ENCODE results near the gene B3GALT6.

Gene B3GALT6

GRCh38 chr1:1216770-1217620 lies 15.0 kb upstream of the B3GALT6 start:
- peak; percentile 67 for DNase-seq

DNA sequence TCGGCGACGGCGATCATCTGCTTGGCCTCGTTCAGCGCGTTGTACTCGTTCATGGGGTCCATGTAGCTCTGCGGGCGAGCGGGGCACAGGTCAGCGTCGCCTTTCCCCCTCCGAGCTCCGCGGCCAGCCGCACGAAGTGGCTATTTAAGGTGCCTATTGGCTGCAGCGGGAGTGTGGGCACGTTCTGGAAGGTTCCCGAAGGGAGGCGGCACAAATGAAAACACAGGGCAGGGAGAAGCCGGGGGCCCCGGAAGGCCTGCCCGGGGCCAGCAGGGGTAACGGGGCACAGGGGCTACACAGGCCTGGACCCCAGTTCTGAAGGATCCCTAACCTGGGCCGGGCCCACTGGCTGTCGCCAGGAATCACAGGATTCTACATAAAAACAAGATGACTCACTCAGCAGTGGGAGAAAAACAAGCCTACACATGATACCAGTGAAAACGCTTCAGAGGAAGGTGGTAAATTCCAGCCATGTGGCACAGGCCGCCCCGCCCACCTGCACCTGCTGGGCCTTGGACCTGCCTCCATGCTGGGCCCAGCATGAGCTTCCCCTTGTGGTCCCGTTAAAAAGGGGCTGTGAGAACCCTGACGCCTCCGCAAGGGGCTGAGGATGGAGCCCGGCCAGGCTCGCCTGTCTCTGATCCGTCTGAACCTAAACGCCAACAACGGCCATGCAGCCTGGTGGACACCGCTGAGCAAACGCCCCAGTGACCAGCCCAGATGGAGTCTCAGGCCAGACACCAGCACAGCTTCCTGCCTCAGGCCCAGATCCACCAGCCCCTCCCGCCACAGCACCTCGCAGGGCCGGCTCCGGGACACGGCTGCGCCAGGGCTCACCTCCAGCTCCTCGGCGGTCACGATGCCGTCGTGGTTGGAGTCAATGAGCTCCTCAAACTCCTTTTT lies 14.2 kb upstream of the B3GALT6 start:
- DNase-seq, result no peak

- DNase-seq, result no peak
Observed at GRCh38 chr1:1218524-1219200, 13.4 kb upstream of the B3GALT6 start.

GRCh38 chr1:1219341-1219740 lies 12.7 kb upstream of the B3GALT6 start:
- DNase-seq, result peak; percentile 53

DNA sequence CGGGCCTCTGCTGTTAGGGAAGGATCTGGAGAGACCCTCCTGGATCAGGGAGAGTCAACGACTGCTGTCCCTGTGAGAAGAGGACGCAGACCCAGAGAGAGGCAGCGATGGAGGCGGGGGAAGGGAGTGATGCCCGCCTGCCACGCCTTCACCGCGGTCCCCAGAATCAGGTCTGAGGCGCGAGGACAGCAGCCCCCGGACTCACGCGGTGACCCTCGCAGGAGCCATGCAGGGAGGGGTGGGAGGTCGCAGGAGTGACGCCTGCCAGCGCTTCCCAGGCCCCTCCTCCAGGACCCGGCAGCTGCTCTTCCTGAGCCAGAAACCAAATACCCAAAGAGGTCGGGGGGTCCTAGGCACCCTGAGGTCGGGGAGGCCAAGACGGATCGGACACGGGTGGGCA lies 11.8 kb upstream of the B3GALT6 start:
- DNase-seq, result no peak

DNA sequence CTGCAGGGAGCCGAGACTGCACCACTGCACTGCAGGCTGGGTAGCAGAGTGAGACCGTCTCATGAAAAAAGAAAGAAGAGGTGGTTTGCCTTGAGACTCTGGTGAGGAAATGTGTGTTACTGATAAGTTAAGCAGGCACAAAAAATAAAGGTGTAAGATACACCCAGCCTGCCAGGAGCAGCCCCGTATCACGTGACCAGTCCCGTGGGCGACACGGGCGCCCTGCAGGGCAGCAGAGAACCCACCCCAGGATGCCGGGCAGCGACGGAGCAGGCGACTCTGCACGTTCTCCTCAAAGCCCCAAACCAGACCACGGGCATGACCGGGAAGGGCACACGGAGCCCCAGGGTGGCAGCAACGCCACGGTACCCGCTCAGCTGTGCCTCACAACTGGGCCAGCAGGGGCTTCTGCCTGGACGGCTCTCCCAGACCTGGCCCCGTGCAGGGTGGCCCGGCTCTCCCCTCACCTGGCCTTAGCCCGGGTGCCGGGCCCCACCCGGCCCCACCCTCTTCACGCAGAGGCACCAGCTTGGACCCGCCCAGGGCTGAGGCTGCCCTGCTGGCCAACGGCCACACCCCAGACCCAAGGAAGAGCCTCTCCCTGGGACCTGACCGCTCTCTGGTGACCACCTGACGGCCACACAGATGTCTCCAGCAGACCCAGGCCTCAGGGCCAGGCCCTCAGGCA lies 10.0 kb upstream of the B3GALT6 start:
- DNase-seq, result no peak

- no peak for DNase-seq
Observed at GRCh38 chr1:1222575-1223225, 9.3 kb upstream of the B3GALT6 start.

DNA sequence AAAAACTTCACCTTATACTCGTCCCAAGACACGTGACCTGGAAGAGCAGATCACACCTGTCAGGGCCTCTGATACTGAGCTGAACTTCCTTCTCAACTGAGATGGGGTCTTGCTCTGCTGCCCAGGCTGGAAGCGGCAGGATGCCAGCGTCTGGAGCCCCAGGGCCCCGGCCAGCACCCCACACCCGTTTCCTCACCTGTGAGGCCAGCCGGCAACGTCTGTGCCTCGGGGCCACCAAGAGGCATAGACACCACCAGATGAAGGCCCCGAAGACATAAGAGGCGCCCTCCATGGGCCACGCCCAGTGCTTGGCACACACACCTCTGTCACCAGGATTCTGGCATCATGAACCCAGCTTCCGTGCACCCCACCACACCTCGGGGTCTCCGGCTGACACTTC lies 8.7 kb upstream of the B3GALT6 start:
- no peak for DNase-seq

DNA sequence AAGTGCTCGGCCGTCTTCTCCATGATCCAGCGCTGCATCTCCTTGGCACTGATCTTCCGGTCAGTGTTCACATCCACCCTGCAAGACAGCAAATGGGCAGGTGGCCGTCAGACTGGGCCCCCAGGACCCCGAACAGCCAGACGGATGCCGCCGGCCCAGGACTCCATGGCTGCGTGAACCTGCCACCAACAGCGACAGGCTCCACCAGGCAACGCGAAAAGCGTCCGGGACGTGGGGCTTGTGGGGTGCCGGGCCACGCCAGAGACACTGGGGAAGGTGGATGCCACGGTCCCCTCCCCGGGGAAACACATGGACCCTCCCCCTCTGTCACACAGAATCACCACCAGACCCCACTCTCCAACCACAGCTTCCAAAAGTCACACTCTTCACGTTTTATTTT lies 8.1 kb upstream of the B3GALT6 start:
- no peak for DNase-seq

DNA sequence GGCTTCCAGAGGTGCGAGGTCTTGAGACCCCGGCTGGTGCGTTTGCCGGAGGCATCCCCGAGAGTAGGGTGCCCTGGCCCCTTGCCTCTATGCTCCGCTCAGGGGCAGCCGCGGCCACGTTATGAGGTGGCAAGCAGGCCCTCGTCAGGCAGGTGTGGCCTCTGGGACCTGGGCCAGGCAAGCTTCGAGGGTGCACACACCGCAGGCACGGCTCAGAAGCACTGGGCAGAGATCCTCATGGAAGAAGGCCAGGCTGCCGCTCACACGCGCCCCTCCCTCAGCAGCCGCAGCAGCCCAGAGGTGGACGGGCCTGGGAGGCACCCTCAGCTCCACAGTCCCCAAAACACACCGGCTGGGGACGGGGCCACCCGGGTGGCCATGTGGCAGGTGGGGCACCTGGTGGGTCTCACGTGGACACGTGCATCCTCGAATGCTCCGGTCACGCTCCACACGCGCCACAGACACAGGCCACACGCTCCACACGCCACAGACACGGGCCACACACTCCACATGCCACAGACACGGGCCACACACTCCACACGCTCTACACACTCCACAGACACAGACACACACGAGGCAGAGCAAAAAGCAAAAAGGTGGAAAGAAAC lies 6.7 kb upstream of the B3GALT6 start:
- no peak for DNase-seq

- no peak for DNase-seq
Observed at GRCh38 chr1:1225913-1226312, 6.1 kb upstream of the B3GALT6 start.

- DNase-seq, result no peak
Observed at GRCh38 chr1:1226566-1227362, 5.3 kb upstream of the B3GALT6 start.

DNA sequence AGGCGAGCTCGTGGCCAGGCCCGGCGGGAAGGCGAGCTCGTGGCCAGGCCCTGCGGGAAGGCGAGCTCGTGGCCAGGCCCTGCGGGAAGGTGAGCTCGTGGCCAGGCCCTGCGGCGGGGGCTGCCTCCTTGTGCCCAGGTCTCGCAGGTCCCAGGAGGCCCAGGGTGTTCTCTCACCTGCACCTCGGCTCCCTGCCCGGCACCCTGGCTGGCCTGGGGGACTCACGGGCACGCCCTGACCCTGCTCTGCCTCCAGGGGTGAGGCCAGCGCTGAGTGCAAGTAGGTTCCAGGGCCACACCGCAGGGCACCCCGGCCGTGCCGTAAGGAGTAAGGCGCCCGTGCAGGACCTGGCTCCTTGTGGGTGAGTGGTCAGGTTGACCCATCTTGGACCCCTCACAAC lies 4.7 kb upstream of the B3GALT6 start:
- DNase-seq, result no peak

GRCh38 chr1:1228187-1228586 lies 3.9 kb upstream of the B3GALT6 start:
- DNase-seq, result no peak

DNA sequence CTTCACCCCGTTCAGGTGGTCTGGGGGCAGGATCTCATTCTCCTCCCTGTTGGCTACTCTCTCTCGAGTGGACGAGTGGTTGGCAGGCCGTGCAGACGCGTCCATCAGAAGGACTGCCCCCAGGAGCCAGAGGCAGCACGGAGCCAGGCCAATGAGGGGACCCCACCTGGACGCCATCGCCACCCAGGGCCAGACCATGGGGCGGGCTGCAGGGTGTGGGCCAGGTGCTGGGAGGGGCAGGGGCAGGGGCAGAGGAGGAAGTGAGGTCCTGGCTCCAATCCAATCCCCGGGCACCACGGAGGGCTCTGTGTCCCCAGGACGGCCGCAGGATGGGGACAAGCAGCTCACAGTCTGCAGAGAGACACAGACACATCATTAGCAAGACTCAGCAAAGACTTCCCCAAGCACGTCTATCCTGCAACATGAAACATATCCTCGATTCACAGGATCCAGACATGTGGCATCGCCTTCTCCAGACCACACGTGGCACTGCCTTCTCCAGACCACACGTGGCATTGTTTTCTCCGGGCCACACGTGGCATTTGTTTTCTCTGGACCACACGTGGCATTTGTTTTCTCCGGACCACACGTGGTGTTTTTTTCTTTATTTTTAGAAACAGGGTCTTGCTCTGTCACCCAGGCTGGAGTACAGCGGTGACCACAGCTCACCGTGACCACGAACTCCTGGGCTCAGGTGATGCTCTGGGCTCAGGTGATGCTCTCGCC lies 3.3 kb upstream of the B3GALT6 start:
- DNase-seq, result no peak

DNA sequence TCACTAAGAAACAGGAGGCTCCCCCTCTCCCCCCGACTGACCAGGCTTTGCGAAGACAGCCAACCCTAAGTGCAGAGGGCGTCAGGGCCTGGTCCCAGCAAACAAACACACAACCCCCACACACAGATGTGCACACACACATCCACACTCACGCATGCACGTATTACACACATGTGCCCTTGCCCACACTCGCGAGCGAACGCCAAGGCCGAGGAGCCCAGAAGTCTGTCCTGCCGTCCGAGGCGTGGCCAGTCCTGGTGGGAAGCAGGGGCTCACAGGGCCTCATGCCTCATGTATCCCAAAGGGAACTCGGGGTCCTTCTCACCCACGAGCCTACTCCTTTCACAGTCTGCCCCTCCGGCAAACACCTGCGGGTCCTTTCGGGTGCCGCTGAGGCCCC lies 2.3 kb upstream of the B3GALT6 start:
- no peak for DNase-seq

GRCh38 chr1:1230656-1231399 lies 1.2 kb upstream of the B3GALT6 start:
- DNase-seq, result no peak

DNA sequence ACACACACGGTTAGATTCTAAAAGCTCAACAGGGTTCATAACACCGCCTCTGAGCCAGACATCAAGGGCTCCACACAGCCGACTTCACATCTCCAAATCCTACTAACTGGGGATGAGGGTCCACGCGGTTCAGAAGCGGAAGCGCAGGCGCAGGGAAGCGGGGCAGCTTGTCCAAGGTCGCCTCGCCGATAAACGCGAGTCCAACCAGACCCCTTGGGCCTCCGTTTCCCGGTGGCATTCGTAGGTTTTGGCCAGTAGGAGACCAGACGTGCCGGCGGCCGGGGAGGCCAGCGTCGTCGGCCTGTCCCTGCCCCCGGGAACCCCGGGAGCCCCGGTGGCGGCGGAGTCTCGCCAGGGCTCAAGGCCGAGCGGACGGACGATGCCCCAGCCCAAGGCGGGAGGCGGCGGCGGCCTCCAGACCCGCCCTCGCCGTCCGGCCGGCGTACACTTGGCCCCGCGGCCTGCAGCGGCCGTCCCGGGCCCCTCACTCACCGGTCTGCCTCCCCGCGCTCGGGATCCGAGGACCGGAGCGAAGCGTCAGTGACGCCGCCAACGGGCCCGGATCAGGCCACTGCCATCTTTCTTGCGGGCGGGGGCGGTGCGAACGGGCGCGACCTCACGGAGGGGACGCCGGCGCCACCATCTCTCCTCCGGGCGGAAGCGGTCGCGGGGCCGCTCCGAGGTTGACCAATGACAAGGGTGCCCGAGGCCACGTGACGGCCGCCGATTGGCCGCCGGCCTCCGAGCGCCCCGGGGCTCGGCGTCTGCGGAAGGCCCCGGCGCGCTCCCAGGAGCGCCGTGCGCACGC lies 433 bp upstream of the B3GALT6 start, which contains the start of gene SDF4:
Gene SDF4 (minus strand): TSS at position 602 of the 808 bp plus-strand sequence. CDS start 3,229 bp downstream, outside the sequence.
- peak; percentile 95 for DNase-seq
